Epithelial cell of proximal tubule (primary cell): ENCODE measurements around the gene GGCT. TPM values are rescaled to one million over a fixed set of nuclear protein-coding genes. Genes with fewer than 3 reads are reported as not detected.
"Not testable (repeated sequence)": the region's sequence is repeated elsewhere in the genome, so short reads cannot be mapped to it uniquely, and the experiment has no call there.

Experiments
- DNase-seq: peaks from one replicate; pipeline ENCODE4 v3.0.0-alpha.2; 2011; ENCODE audit warnings: low read depth
- H3K4me3 ChIP-seq: 2 replicates; pipeline ENCODE4 v1.5.1; 2011; ENCODE audit warnings: low read depth, mild to moderate bottlenecking, low read length
- CTCF ChIP-seq: conservative IDR thresholded peaks from 2 replicates; pipeline ENCODE4 v1.5.1; 2012; ENCODE audit warnings: low read depth, mild to moderate bottlenecking, low read length
- total RNA-seq: library from RNA; depleted of rRNA; stranded (reverse); fragments of >200 nt; gene quantifications from 2 replicates; pipeline ENCODE4 v1.2.3, GENCODE V29; 2015

GGCT gene
- total RNA-seq, 1 donor from 2014 or later: 54.5 TPM

- H3K4me3 ChIP-seq: no peak overlapping the region
- no peak for TF ChIP-seq CTCF
- no peak for DNase-seq
Observed at GRCh38 chr7:30528779-30529178, 24.1 kb upstream of the GGCT start.

DNA sequence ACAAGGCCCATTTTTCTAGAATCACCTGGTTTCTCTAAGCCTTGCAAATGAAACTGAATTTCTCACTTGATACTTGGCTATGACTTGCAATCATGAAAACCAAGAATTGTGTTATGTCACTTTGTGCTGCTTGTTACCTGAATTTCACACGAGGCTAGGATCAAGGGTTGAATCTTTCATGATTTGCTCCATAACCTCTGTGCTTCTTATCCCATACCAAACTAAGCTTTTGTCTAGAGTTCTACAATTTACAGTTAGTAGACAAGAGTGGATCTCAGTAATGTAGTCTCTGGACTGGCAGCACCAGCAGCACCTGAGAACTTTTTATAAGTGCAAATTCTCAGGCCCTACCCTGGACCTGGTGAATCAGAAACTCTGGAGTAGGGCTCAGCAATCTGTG lies 22.7 kb upstream of the GGCT start:
- H3K4me3 ChIP-seq, DNase-seq: not testable (repeated sequence)

GRCh38 chr7:30526163-30526562 lies 21.5 kb upstream of the GGCT start:
- DNase-seq: no peak
- TF ChIP-seq CTCF: no peak

DNA sequence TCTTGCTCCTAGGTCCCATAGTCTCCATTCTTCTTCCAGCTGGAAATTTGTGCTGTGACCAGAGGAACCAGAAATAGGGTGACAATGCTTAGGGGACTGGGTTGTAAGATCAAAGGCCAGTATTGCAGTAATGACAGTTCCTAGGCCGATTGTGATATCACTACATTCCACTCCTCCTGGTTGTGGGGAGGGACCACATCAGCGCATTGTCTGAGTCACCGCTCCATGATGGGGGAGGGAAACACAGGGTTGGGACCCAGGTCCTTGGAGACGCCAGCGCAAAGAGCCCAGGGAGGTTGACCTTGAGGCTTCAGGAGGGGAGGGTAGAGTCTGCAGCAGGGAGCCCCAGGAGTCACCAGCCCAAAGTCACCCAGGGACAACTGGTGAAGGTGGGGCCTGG lies 20.8 kb upstream of the GGCT start:
- no peak for DNase-seq
- H3K4me3 ChIP-seq: no peak overlapping the region
- TF ChIP-seq CTCF: no peak

More at GRCh38 chr7:30526163-30526562, 21.5 kb upstream of the GGCT start:
- H3K4me3 ChIP-seq: no peak overlapping the region

GRCh38 chr7:30524545-30524944 lies 19.9 kb upstream of the GGCT start:
- DNase-seq: no peak
- no peak overlapping the region for H3K4me3 ChIP-seq
- TF ChIP-seq CTCF: no peak

DNA sequence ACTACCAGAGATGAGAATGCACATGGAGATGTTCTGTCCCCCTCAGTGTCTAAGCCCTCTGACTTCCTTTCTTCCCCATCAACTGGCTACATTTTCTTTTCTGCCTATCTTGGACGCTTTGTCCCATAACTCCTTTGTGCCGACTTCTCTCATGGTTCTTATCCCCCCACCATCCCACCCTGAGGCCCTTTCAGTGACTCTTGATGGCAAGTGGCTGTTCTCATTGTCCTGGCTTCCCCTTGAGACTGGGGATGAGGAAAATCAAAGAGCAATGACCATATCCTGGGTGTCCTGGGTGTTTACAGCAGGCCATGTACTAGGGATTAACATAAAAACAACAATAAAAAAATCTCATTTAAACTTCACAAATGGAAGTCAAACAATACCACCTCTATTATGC lies 18.8 kb upstream of the GGCT start:
- H3K4me3 ChIP-seq: no peak overlapping the region
- TF ChIP-seq CTCF: no peak
- DNase-seq: no peak

- no peak for TF ChIP-seq CTCF
- no peak overlapping the region for H3K4me3 ChIP-seq
- no peak for DNase-seq
Observed at GRCh38 chr7:30522159-30522558, 17.5 kb upstream of the GGCT start.

DNA sequence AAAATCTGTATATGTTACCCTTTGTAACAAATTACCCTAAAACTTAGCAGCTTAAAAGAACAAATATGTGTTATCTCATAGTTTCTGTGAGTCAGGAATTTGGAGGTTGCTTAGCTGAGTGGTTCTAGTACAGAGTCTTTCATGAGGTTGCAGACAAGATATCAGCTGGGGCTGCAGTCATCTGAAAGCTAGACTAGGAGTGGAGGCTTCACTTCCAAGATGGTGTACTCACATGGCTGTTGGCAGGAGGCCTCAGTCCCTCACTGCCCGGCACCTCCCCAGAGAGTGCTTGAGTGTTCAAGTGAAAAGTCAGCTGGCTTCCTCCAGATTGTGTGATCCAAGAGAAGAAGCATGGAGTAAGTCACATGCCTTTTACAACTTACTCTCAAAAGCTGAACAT lies 16.9 kb upstream of the GGCT start:
- TF ChIP-seq CTCF: no peak
- no peak overlapping the region for H3K4me3 ChIP-seq
- no peak for DNase-seq
